ENCODE data around the gene HINFP. TPM values are rescaled to one million over a fixed set of nuclear protein-coding genes. Genes with fewer than 3 reads are reported as not detected.

HINFP gene, protein sequence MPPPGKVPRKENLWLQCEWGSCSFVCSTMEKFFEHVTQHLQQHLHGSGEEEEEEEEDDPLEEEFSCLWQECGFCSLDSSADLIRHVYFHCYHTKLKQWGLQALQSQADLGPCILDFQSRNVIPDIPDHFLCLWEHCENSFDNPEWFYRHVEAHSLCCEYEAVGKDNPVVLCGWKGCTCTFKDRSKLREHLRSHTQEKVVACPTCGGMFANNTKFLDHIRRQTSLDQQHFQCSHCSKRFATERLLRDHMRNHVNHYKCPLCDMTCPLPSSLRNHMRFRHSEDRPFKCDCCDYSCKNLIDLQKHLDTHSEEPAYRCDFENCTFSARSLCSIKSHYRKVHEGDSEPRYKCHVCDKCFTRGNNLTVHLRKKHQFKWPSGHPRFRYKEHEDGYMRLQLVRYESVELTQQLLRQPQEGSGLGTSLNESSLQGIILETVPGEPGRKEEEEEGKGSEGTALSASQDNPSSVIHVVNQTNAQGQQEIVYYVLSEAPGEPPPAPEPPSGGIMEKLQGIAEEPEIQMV
- 10.7 to 12.8 TPM (median 12.0 TPM) in 5 replicates for total RNA-seq (2022; extraction: Qiagen RNA extraction)

GRCh38 chr11:119121008-119121810 lies at the start of gene HINFP:
HINFP (plus strand) TSS chr11:119121580; CDS start chr11:119126945, 5,365 bp downstream.

DNA sequence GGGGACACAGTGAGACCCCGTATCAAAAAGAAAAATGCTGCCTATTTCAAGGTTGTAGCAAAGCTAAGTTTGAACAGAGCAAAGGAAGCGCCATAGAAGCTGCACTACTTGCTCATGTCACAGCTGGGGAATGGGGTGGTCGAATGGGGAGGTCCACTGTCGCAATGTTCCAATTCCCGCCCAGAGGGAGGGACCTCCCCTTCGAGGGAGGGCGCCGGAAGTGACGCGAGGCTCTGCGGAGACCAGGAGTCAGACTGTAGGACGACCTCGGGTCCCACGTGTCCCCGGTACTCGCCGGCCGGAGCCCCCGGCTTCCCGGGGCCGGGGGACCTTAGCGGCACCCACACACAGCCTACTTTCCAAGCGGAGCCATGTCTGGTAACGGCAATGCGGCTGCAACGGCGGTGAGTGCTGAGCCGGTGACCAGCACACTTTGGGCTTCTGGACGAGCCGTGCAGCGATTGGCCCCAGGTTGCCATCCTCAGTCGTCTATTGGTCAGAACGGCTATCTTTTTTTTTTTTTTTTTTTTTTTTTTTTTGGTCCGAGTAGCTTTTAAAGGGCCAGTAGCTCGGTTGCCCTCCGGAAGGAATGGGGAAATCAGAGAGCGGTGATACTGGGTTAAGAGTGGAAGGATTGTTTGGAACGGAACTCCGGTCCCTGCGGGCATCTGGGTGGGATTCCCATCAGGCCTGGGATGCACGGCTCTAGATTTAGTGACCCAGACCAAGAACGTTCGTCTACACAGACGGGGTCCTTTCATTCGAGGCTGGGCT lies 36.5 kb upstream of the HINFP start, which contains the start of gene HMBS:
HMBS (plus strand) TSS at position 219 of the 774 bp plus-strand sequence; CDS start at position 372, 153 bp downstream.

GRCh38 chr11:119101759-119102423 lies 19.5 kb upstream of the HINFP start, which contains the start of gene DPAGT1:
DPAGT1 (minus strand) TSS chr11:119101853; CDS start chr11:119101655, 198 bp downstream.

GRCh38 chr11:119106564-119107537 lies 14.5 kb upstream of the HINFP start, which contains the start of gene C2CD2L:
C2CD2L (plus strand) TSS chr11:119107344; CDS start chr11:119107742, 398 bp downstream.

DNA sequence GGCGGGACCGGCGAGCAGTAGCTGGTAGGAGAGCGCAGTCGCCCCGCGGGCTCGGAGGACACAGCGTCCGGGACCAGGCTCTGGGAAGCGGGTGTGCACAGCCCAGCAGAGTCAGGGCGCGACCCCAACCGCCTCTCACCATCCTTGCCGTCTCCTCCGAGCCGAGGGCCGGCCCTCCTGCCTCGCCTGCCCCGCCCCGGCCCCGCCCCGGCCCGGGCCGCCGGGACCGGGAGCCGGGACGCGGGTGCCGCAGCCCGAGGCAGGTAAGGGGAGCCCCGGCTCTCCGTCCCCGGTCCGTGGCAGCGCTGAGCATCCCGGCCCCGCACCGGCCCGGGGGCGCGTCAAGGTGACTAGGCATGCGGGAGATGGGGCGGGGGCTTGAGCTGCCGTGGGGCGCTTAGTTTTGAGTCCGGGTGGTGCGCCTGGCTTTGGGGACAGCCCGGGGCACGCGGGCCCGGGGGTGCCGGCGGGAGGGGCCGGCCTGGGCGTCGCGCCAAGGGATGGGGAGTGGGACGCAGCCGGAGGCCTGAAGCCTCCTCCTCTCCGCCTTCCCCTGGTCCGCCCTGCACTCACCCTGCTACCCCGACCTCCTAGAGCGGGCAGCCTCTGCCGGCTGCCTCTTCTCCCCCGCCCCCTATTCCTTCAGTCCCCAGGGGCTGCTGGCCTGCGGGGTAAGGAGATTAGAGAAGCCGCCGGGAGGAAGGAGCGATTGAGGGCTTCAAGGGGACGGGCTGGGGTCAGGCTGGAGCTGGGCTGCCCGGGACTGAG lies 27.8 kb downstream of the HINFP start, which contains the start of gene ABCG4:
ABCG4 (plus strand) TSS at position 35 of the 768 bp plus-strand sequence. CDS start 914 bp downstream, outside the sequence.

DNA sequence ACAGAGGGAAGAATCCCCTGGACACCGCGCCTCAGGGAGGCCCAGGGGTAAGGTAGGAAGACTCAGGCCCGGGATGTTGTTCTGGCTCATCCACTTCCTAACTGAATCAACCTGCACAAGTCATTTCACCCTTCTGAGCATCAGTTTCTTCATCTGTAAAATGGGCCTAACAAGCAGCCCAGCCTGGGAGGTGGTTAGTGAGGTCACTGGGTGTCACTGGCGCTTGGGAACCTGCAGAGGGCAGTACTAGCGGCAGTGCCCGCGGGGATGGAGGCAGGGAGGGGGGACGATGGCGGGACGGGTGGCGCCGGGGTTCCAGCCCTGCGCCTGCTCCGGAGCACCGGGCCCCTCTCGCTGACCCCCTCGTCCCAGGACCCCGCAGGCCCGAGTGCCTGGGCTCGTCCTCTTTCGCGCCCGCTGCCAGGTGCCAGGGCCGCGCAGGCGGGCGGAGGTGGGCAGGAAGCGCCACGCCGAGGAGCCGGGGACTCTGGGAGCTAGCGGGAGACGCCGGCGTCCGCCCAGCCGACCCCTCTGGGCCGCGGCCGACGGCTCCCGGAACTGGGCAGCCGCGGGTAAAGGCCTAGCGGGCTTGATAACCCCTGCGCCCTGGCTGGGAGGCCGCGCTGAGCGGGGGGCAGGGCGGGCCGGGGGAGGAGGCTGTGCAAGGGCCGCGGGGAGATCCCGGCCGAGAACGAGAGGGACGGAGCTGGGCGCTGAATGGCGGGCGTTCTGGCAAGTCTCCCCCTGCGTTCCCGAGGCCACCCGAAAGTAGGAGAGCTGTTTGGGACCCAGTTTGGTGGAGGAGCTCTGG lies 47.3 kb downstream of the HINFP start, which contains the start of gene NLRX1:
NLRX1 (plus strand) TSS at position 255 of the 811 bp plus-strand sequence. CDS start 2,679 bp downstream, outside the sequence.

Other genes with a start within 250 kb of the HINFP start
- 0.07 to 0.13 TPM (median 0.11 TPM) in 5 replicates for gene CXCR5, start 237.7 kb upstream of the HINFP start, total RNA-seq (2022; extraction: Qiagen RNA extraction)
- 81.3 to 173 TPM (median 148 TPM) in 5 replicates for gene BCL9L, start 195.7 kb upstream of the HINFP start, total RNA-seq (2022; extraction: Qiagen RNA extraction)
- 0.35 to 1.1 TPM (median 0.91 TPM) in 5 replicates for gene UPK2, start 165.3 kb upstream of the HINFP start, total RNA-seq (2022; extraction: Qiagen RNA extraction)
- not detected in 5 replicates for gene FOXR1, start 149.8 kb upstream of the HINFP start, total RNA-seq (2022; extraction: Qiagen RNA extraction)
- gene CENATAC, start 123.4 kb upstream of the HINFP start, total RNA-seq (2022; extraction: Qiagen RNA extraction), result 11.1 to 18.7 TPM (median 12.0 TPM) in 5 replicates
- 753 to 1,094 TPM (median 792 TPM) in 5 replicates for gene RPS25, start 103.2 kb upstream of the HINFP start, total RNA-seq (2022; extraction: Qiagen RNA extraction)
- 59.1 to 74.1 TPM (median 64.7 TPM) in 5 replicates for gene TRAPPC4, start 102.8 kb upstream of the HINFP start, total RNA-seq (2022; extraction: Qiagen RNA extraction)
- 9.6 to 12.1 TPM (median 10.8 TPM) in 5 replicates for gene SLC37A4, start 90.7 kb upstream of the HINFP start, total RNA-seq (2022; extraction: Qiagen RNA extraction)
- gene HYOU1, start 64.4 kb upstream of the HINFP start, total RNA-seq (2022; extraction: Qiagen RNA extraction), result 40.0 to 49.6 TPM (median 48.0 TPM) in 5 replicates
- 10.0 to 16.0 TPM (median 12.4 TPM) in 5 replicates for gene VPS11, start 53.8 kb upstream of the HINFP start, total RNA-seq (2022; extraction: Qiagen RNA extraction)
- 46.5 to 54.4 TPM (median 50.2 TPM) in 5 replicates for gene HMBS, start 36.7 kb upstream of the HINFP start, total RNA-seq (2022; extraction: Qiagen RNA extraction)
- 34.2 to 44.0 TPM (median 39.7 TPM) in 5 replicates for gene DPAGT1, start 19.7 kb upstream of the HINFP start, total RNA-seq (2022; extraction: Qiagen RNA extraction)
- gene C2CD2L, start 14.2 kb upstream of the HINFP start, total RNA-seq (2022; extraction: Qiagen RNA extraction), result 5.4 to 7.9 TPM (median 5.9 TPM) in 5 replicates
- 0.21 to 0.42 TPM (median 0.32 TPM) in 5 replicates for gene ABCG4, start 27.5 kb downstream of the HINFP start, total RNA-seq (2022; extraction: Qiagen RNA extraction)
- 8.8 to 13.9 TPM (median 11.5 TPM) in 5 replicates for gene NLRX1, start 47.1 kb downstream of the HINFP start, total RNA-seq (2022; extraction: Qiagen RNA extraction)
- gene NHERF4, start 63.9 kb downstream of the HINFP start, total RNA-seq (2022; extraction: Qiagen RNA extraction), result 0.13 to 0.44 TPM (median 0.23 TPM) in 5 replicates
- gene CBL, start 84.8 kb downstream of the HINFP start, total RNA-seq (2022; extraction: Qiagen RNA extraction), result 6.0 to 9.8 TPM (median 8.4 TPM) in 5 replicates
- gene MCAM, start 195.6 kb downstream of the HINFP start, total RNA-seq (2022; extraction: Qiagen RNA extraction), result 9.8 to 13.2 TPM (median 11.5 TPM) in 5 replicates
- 29.4 to 41.1 TPM (median 37.7 TPM) in 5 replicates for gene RNF26, start 212.9 kb downstream of the HINFP start, total RNA-seq (2022; extraction: Qiagen RNA extraction)
- gene C1QTNF5, start 219.3 kb downstream of the HINFP start, total RNA-seq (2022; extraction: Qiagen RNA extraction), result not detected in 5 replicates
- gene MFRP, start 225.1 kb downstream of the HINFP start, total RNA-seq (2022; extraction: Qiagen RNA extraction), result not detected in 5 replicates

Data from A549 treated with CORT108297 at 1 μM for 4 hours (cell line).